Hematopoietic multipotent progenitor cell (in vitro differentiated cells): Measurements from ENCODE around the gene PDLIM7. TPM values are rescaled to one million over a fixed set of nuclear protein-coding genes. Genes with fewer than 3 reads are reported as not detected.

Experiments
- DNase-seq, 3 donors: peaks; one replicate each; pipeline ENCODE4 v3.0.0-alpha.2; 2011 to 2015; ENCODE audit warnings: low read depth in 2 of 3, low spot score in 2 of 3
- total RNA-seq: library from RNA; depleted of rRNA; stranded (reverse); fragments of >200 nt; gene quantifications from one replicate; pipeline ENCODE4 v1.2.3, GENCODE V29; 2012

The PDLIM7 gene
- total RNA-seq, 1 donor, result 21.3 TPM

DNA sequence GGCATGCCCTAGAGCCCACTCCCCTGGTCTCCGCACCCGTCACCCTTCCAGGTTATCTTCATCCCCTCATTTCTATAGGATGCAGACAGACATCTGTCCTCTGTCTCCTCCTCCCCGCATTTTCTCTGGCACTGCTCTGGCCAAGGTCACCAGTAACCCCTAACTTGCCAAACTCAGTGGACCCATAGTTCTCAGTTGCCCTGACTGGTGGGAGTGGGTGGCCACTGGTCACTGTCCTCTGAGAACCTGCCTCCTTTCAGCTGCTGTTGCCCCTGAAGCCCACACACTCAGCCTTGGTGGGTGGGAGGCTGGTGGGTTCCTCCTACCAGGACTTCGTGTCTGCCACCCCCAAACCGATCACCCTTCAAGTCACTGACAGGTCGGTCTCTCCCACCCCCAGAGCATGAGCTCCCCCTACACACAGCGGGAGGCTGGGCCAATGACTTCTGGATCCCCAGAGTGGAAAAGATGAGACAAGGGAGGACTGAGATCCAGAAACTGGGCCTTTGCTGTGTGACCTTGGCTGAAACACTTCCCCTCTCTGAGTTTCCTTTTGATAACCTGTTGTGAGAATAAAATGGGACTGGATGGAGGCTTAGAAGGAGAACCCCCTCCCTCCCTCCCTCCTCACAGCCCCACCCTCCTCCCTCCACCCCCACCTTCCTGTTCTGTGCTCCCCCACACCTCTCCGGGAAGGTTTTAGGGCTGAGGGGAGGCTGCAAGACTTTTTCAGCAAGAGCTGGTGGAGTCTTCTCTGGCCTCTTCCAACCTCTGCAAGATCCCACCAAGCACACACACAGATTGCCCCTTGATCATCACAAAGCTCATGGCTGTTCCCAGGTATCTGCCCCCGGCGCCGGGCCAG is 21.6 kb downstream of the PDLIM7 start:
- DNase-seq, result no peak

DNA sequence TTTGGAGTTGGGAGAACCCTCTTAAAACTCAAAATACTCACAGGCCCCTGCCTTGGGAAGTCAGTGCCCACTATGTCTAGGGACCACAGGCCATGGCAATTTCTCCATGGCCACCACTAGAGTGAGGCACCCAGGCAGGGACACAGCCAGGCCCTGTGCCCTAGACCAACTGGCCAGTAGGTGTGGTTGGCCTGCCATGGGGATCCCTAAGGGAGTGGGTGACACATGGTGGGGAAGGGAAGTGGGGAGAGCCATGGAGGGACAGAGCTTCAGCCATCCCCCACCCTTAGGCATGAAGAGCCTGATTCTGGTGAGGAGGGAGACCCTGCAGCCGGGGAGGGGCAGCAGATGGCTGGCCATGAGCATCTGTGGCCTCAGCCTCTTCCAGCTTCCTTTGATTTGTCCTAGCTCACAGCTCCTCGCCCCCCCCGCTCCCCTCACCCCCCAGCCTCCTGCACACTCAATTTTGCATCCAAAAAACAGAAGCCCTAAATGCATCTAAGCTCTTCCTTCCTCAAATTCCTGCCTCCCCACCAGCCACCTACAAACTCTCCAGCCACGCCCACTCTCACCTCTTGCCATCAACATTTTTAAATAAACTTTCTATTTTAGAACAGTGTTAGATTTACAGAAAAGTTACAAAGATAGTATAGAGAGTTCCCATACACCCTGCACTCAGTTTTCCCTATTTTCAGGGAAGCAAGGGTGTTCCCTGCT is 22.4 kb downstream of the PDLIM7 start:
- no peak for DNase-seq

- no peak for DNase-seq
Observed at GRCh38 chr5:177474002-177474476, 23.4 kb downstream of the PDLIM7 start.

- DNase-seq, result no peak
Observed at GRCh38 chr5:177473443-177474001, 23.9 kb downstream of the PDLIM7 start, which contains the start of gene DBN1. Gene DBN1 (minus strand): TSS chr5:177473634. CDS start chr5:177473521, 113 bp downstream.

GRCh38 chr5:177472460-177473442 is 24.7 kb downstream of the PDLIM7 start:
- peak in 2 of 3 donors; percentile 71 to 79 for DNase-seq

- DNase-seq, result no peak
Observed at GRCh38 chr5:177471610-177472356, 25.6 kb downstream of the PDLIM7 start.

DNA sequence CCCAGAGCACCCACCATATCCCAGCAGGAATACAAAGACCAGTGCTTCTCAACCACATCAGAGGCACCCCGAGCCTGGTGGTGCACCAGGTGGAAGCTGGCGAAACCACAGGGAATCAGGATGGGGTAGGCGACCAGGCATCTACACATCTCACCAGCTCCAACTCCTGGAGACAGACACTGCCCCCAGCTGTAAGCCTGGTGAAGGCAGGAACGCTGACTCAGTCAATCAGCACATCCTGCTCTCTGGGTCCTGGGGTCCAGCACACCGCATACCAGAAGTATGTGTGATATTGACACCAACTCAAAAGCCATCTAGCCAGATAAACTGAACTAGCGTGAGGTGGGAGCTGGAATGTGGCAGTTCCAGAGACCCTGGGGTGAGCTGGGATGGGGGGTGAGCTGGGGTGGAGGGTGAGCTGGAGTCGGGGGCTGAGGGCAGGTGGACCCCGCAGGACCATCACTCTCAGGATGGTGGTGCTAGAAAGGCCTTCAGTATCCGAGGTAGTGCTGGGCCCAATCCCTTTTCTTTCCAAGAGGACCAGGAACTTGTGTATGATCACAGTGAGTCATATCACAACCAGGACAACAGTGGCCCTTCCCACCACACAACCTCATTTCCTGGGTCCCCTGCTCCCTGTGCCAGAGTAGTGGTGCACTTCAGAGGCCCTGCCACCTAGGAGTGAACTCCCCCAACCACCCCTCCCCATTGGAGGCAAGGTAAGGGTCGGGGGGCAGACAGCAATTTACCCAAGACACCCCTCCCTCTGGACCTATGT is 26.5 kb downstream of the PDLIM7 start:
- no peak for DNase-seq

DNA sequence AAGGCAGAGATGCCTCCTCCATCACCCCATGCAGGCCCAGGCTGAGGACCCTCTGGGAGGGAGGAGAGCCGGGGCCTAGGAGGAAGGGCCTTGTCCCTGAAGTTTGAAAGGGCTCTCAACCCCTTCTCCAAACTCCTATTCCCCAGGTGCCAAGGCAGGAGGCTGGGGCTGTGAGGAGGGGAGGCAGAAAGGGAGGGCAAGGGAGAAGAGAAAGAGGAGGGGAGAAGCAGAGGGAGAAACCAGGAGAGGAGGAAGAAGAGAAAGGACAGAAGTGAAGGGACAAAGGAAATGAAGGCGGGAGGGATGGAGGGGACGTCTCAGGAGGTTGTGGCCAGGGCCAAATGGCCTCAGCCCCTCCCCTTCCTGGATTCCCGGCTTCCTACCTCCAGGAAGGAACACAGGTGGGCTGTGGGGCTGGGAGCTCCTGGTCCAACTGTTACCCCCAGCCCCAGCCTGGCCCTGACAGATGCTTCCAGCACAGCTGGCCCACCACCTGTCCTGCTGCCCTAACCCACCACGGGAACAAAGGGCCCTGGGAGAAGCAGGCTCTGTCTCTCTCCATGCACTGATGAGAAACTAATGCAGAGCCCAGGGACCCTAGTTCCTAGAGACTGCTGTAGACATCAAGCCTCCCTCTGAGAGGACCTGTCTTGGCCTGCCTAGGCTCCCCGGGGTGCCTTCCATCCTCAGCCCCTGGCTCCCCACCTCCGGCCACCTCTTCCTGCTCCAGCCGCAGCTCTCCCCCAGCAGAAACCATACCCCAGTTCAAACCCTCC is 27.5 kb downstream of the PDLIM7 start:
- no peak for DNase-seq

DNA sequence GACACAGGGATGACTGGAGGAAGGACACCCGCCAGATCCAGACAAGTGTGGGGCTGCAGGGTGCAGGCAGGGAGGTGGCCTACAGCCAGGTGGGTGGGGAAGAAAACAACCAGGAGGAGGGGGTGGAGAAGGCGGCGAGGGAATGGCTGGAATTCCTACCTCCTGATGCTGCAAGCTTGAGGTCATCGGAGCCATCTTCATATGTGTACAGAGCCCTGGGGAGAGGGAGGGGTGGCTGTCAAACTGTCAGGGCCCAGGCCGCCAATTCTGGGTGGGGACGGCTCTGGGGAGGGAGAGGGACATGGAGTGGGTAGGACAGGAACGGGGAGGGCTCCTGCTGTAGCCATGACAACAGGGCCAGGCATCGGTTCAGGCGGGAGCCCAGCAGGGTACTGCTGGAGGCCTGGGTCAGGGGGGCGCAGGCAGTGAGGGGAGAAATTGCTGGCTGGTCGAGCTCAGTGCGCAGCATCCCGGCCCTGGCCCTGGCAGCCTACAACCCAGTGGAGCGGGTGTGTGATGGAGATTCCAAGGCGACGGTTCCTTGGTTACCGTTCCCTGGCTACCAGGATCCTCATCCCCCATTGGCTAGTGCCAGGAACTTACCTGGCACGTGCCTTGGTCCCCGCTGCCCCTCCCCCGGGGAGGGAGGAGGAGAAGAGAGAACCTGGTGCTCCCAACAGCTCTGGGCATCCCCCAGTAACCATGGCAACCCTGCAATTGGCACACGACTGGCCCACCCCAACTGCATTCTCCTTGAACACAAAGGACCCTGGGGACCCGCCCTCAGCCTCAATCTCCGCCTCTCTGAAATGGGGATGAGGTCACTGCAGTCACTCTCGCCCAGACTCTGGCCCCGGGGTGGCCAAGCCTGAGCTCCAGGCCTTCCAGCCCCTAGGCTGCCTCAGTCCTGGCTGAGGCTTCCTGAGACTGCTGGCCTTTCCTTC is 28.4 kb downstream of the PDLIM7 start:
- no peak for DNase-seq

DNA sequence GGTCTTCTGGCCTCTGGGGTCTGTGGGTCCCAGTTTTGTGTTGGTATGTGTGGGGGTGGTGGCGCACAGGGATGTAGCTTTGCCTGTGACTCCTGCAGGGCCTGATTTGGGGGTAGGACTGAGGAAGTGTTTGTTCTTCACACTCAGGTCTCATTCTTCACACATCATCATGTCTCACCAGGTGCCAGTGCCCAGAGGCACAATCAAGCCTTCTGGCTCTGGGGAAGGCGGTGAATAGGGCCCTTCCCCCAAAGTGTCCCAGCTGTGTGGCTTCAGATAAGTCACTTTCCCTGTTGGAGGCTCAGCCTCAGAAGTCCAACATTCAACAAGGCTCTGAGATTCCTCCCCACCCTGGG is 29.1 kb downstream of the PDLIM7 start:
- no peak for DNase-seq

- DNase-seq, result no peak
Observed at GRCh38 chr5:177467436-177467835, 30.0 kb downstream of the PDLIM7 start.

DNA sequence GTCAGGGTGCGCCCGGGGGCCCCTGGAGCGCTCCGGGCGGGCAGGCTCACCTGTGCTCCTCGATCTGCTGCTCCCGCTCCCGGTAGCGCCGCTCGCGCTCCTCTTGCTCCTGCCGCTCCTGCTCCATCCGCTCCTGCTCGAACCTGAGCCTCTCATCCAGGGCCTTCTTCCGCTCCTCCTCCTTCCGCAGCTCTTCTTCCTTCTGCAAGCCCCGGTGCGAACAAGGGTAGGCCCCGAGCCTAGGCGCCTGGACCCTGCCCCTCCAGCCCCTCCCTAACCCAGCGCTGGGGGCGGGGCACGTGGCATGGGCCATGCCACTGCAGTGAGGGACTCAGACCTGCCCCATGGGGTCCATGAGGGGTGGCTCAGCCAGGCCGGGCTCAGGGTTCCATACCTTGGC is 30.5 kb downstream of the PDLIM7 start:
- no peak for DNase-seq

DNA sequence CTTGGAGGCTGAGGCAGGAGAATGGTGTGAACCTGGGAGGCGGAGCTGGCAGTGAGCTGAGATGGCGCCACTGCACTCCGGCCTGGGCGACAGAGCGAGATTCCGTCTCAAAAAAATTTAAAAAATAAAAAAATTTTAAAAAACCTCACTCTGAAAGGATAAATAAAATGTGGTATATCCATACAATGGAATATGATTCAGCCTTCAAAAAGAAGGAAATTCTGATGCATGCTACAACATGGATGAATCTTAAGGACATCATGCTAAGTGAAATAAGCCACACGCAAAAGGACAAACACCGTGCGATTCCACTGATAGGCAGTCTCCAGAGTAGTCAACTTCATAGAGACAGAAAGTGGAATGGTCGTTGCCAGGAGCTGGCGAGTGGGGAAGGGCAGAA is 32.4 kb downstream of the PDLIM7 start:
- DNase-seq, result no peak

DNA sequence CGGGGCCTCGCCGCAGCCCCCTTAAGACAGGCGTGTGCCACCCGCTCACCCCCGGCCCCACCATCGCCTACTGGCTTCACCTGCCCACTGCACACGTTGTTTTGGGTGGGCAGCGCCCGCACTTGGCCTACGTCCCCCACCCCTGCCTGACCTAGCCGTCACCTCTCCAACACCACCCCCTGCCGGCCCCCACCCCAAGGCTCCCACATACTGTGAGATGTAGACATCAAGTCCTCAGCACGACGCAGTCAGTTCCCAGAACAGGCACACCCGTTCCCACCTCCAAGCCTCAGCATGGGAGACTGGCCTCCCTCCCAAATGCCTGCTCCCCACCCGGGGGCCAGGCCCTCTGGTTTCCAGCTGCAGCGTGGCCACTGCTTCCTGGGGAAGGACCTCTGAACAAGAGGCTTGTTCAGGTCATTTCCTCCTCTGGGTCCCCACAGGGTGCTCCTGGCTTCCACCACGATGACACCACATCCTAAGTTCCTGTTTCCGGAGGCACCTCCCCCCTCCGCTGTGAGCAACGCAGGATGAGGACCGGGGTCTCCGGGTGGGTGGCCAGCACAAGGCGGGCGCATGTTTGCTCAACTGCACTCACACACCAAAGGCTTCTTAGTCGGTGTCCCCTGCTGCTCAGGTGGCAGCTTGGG is 35.3 kb downstream of the PDLIM7 start:
- no peak for DNase-seq

- no peak for DNase-seq
Observed at GRCh38 chr5:177459819-177460628, 37.4 kb downstream of the PDLIM7 start.

GRCh38 chr5:177459357-177459756 is 38.0 kb downstream of the PDLIM7 start:
- no peak for DNase-seq
